HG03175 (cell line): ENCODE results near the gene UHRF1.

Experiments
- ATAC-seq: cut with Tn5 transposase; IDR thresholded peaks from one replicate; pipeline ENCODE4 v1.9.1; 2021; ENCODE audit warnings: mild to moderate bottlenecking, moderate library complexity; ENCODE audit not compliant: unreplicated experiment

The UHRF1 gene

GRCh38 chr19:4986471-4986891 is 77.2 kb downstream of the UHRF1 start:
- ATAC-seq, result no peak

- ATAC-seq, result no peak
These were observed 78.0 kb downstream of the UHRF1 start for GRCh38 chr19:4987256-4987655.

- ATAC-seq, result no peak
These were observed 78.5 kb downstream of the UHRF1 start for GRCh38 chr19:4987692-4988370.

GRCh38 chr19:4988770-4989251 is 79.5 kb downstream of the UHRF1 start:
- no peak for ATAC-seq

GRCh38 chr19:4990306-4990705 is 81.0 kb downstream of the UHRF1 start:
- no peak for ATAC-seq

- no peak for ATAC-seq
These were observed 82.2 kb downstream of the UHRF1 start for GRCh38 chr19:4991538-4991937.

GRCh38 chr19:4991996-4992698 is 82.8 kb downstream of the UHRF1 start:
- no peak for ATAC-seq

GRCh38 chr19:4993683-4994082 is 84.4 kb downstream of the UHRF1 start:
- no peak for ATAC-seq

GRCh38 chr19:4996701-4997100 is 87.4 kb downstream of the UHRF1 start:
- no peak for ATAC-seq

- no peak for ATAC-seq
These were observed 88.0 kb downstream of the UHRF1 start for GRCh38 chr19:4997297-4997696.

- no peak for ATAC-seq
These were observed 90.9 kb downstream of the UHRF1 start for GRCh38 chr19:5000120-5000611.

- no peak for ATAC-seq
These were observed 92.3 kb downstream of the UHRF1 start for GRCh38 chr19:5001615-5002014.

- no peak for ATAC-seq
These were observed 92.8 kb downstream of the UHRF1 start for GRCh38 chr19:5002143-5002542.

GRCh38 chr19:5003781-5004180 is 94.5 kb downstream of the UHRF1 start:
- ATAC-seq, result no peak

- no peak for ATAC-seq
These were observed 95.8 kb downstream of the UHRF1 start for GRCh38 chr19:5005096-5005495.

GRCh38 chr19:5006201-5006600 is 96.9 kb downstream of the UHRF1 start:
- no peak for ATAC-seq

GRCh38 chr19:5006821-5007220 is 97.5 kb downstream of the UHRF1 start:
- ATAC-seq, result no peak
